Neural progenitor cell (in vitro differentiated cells): ENCODE measurements around the gene DOK7.

ENCODE experiments used
- EZH2 ChIP-seq: fragments of 200-600 bp; sonication (generic); IDR thresholded peaks from 2 replicates; pipeline ENCODE4 v1.6.1; 2017; ENCODE audit warnings: antibody characterized with exemption, mild to moderate bottlenecking, moderate library complexity
- EZH2phosphoT487 ChIP-seq: fragments of 200-600 bp; sonication (generic); IDR thresholded peaks from 2 replicates; pipeline ENCODE4 v1.6.1; 2017; ENCODE audit warnings: antibody characterized with exemption
- TF ChIP-seq, protein P1 (sequence below): fragments of 200-600 bp; sonication (generic); IDR thresholded peaks from 2 replicates; pipeline ENCODE4 v1.5.1; 2017; ENCODE audit warnings: antibody characterized with exemption, mild to moderate bottlenecking

DNA sequence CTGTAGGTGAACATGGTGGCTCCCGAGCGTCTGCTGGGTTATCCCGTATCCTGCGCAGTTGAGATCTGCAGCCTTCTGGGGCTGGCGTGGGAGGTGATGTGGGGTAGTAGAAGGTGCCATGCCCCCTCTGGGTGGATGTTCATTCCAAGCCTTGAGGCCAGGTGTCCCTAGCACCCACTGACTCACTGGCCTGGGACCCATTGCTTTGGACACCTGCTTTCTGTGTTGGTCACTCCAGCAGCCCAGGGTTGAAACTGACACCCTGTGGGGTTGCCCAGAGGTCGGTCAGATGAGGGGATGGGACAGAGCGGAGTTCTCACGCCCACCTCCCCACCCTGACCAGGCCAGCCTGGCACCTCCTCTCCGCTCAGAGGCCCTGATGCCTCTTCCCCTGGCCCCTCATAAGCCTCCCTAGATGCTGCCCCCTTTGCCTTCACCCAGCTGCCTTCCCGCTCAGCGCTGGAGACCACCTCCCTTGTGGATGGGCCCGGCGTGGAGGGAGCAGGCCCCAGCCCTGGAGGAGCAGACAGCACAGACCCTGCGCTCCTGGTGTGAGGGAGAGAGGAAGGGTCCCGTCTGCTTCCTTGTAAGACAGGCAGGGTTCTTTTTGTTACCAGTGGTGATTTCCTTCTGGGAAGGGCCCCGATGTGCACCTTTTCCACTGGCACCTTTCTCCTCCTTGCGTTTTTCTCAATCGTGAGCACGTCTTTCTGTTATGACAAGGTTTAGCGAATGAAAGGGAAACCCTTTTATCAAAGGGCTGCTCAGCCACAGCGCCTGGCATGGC, 2.0 kb downstream of the DOK7 start:
- TF ChIP-seq, protein P1, sequence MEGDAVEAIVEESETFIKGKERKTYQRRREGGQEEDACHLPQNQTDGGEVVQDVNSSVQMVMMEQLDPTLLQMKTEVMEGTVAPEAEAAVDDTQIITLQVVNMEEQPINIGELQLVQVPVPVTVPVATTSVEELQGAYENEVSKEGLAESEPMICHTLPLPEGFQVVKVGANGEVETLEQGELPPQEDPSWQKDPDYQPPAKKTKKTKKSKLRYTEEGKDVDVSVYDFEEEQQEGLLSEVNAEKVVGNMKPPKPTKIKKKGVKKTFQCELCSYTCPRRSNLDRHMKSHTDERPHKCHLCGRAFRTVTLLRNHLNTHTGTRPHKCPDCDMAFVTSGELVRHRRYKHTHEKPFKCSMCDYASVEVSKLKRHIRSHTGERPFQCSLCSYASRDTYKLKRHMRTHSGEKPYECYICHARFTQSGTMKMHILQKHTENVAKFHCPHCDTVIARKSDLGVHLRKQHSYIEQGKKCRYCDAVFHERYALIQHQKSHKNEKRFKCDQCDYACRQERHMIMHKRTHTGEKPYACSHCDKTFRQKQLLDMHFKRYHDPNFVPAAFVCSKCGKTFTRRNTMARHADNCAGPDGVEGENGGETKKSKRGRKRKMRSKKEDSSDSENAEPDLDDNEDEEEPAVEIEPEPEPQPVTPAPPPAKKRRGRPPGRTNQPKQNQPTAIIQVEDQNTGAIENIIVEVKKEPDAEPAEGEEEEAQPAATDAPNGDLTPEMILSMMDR, result no peak
- TF ChIP-seq EZH2phosphoT487, result no peak
- no peak for TF ChIP-seq EZH2
